Measurements from ENCODE around the gene PRDM2.
A peak's percentile ranks its signal among the peaks of the same experiment; 100 is the strongest.

The PRDM2 gene

GRCh38 chr1:13746342-13746741, 46.4 kb downstream of the PRDM2 start:
- no peak for DNase-seq

GRCh38 chr1:13748610-13749505, 48.9 kb downstream of the PRDM2 start:
- DNase-seq, result peak; percentile 90

DNA sequence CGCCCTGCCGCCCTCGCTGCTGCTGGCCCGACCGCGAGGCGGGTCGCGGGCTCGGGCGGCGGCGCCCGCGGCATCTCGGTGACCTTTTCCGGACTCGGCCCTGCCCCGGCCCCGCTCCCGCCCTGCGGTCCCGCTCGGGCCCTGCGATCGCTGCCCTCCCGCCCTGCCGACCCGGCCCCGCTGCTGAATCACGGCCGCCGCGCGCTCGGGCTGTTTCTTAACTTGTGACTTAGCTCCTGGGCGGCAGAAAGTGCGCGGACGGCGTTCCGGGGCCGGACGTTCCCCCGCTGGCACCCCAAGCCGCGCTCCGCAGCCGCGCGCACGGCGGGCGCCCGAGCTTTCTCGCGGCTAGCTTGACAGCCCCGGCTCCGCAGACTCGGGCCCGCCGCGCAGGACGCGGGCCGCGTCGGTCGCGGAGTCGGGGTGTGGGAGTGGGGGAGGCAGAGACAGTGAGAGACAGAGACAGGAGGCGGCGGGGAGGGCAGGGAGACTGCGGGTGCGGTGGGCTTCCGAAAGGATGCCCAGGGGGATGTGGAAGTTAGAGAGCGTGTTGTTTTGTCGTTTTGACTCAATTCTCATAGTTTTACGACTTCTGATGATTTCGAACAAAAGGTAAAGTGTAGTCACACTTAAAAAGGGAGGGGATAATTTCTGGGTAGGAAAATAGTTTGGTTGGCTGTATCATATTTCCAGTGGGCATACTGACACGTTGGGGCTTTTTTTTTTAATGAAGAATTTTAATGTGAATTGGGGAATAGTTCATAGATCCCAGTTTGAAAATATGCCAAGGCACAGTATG, 49.8 kb downstream of the PRDM2 start:
- peak; percentile 60 for DNase-seq

GRCh38 chr1:13751458-13751871, 51.5 kb downstream of the PRDM2 start:
- DNase-seq, result no peak

DNA sequence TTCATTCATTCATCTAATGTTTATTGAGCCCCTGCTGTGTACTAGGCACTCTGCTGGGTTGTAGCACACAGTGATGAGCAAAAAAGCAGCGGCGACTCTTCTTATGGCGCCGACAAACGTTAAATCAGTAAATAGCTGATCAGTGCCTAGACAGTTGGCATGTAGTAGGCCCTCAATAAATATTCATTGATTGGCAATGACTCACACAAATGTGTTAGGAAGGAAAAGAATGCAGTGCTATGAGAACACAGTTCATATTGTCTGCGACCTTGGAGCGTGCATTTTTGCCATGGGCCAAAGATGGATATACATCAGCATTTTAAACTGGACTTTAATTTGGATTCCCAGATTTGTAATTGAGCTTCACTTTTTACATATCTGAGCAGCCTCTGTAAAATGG, 52.0 kb downstream of the PRDM2 start:
- no peak for DNase-seq

- no peak for DNase-seq
Measured at GRCh38 chr1:13752852-13753251, 52.9 kb downstream of the PRDM2 start.

DNA sequence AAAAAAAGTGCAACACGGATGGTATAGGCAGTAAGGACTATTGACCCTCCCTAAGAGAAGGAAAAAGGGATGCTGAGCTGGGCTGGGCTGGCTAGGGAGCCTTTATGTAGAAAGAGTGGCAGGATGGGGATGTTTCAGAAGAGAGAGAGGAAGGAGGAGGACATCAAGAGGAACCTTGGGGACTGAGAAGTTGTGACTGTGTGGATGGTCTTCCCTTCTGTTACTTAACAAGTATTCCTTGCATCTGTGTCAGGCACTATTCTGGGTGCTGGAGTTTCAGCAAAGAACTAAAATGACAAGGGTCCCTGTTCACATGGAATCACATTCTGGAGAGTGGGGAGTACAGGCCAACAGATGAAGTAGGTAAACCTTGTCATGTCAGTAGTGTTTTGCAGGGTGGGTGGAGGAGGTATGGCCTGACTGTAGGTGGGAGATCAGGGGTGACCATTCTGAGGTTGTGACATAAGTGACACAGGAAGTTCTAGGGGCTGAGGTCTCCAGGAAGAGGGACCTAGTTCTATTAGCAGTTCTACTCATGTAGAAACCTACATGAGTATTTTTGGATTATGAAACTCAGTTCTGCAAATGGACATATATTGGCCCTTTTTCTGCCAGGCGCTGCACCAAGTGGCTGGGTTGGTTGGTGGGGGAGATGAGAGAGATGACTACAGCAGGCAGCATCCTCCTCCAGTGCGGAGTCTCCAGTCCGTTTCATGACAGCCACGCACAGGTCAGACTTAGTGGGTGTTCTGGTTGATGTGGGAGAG, 53.8 kb downstream of the PRDM2 start:
- no peak for DNase-seq

DNA sequence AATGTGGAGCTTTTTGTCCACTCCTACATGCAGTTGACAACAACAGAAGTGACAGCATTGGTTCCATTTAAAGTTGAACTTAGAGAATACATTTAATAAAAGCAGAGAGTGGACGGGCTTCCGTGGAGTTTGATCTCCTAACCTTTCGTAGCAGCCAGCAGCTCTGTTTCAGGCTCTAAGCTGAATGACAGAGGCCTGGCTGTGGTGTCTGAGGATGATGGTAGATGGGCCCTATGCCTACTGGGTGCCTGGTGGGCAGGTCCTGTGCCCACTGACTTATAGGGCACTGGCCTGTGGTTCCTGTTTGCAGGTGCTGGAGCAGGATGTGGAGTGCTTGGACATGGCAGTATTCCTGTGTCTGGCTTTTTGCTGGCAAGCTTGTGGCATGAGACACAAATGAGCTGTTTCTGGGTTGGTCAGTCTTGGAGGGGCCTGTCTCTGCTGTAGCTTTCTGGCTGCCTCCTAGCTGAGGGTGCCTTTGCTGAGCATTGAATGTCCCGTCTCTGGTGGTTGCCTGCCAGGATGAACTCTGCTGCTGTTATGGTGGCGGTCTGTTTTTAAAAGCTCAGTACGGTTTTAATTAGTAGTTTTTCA, 54.6 kb downstream of the PRDM2 start:
- no peak for DNase-seq

DNA sequence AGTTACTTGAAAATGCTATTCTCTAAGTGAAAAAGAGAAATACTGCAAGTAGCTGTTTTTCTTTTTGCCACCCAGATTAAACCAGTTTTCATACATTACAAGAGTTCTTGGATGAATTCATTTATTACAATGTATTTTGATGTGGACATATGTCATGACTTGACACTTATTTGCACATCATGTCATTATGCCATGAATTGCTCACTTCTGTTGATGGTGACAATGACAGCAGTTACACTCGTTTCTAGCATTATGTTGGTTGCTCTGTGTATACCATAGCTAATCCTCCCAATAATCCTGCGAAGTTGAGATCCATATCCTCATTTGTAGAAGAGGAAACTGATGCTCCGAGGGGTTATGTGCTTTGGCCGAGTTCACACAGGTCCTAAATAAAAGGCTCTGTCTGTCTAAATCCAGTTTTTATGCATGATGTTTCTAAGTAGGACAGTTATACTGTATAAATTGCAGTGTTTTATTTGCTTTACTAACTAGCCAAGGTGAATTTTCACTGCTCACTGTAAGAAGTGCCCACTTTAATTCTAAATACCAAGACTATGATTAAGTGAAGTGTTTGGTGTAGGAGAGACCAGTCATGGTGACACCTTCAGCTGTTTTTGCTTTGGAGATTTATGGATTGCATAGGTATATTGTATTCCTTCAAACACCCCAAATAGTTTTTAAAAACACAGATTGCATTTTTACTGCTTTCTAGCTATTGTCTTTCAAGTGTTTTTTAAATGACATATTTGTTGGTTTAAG, 56.7 kb downstream of the PRDM2 start:
- DNase-seq, result no peak

GRCh38 chr1:13757693-13758092, 57.7 kb downstream of the PRDM2 start:
- no peak for DNase-seq

DNA sequence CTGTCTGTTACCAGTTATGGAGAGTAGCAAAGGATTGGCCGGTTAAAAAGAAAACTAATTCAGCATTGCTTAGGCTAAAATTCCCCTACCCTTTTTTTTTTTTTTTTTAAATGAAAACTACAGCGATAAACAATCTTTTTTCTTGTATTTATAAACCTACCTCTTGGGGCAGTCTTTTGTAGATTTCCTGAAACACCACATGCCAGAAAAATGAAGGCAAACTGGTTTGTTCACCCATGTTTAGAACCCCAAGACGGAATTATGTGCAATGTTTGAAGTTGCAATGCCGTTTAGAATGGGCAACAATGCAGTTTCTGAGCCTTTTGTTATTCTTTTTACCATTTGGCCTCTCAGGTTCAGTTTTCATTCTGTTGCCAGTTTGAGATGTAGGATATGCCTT, 59.1 kb downstream of the PRDM2 start:
- no peak for DNase-seq

DNA sequence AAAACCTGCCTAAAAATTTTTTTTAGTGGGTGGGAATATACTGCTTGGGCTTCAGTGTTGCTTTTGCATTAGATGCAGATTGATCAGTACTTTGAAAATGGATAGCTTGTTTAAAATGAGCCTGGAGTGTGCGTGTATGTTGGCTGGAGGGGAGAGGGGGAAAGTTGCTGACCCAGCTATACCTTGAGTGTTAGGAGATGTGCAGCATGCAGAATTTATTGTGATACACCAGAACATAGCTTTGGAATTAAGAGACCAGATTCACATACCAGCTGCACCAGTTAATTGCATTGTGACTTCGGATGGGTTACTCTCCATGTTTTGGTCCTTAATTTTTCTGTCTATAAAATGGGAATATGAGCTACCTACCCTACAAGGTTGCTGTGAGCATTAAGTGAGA, 60.4 kb downstream of the PRDM2 start:
- no peak for DNase-seq

DNA sequence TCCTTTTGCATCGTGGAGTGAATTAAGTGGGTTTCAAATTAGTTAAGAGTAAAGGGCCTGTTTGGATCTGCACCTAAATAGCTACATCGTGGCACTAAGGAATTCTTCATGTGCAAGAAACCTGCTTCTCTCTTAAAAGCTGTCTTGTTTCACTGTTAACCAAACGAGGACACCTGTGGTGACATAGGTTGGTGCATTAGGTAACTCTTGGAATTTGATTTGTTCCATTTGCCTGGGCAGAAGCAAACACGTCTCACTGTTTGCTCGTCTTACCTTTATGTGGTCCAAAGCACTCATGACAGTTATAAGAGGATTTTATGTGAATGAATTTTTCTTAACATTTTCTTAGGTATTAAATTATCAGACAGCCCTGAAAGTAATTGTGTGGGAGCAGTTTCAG, 60.9 kb downstream of the PRDM2 start:
- no peak for DNase-seq

DNA sequence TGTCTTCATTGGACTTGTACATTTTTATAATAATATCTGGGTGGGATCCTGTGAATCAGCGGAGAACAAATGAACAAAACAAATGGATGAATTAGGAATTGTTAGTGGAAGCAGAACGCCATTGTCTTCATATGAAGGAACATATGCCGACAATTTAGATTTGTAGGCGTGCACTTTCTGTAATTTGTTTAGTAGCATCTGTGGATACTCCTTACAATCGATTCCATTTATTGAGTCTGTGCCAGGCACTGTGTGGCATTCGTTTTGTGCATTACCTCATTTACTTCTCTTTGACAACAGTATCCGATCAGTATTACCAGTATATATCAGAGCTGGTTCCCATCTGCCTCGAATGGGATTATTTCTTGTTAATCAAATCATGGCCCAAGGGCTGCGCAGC, 61.9 kb downstream of the PRDM2 start:
- DNase-seq, result no peak

DNA sequence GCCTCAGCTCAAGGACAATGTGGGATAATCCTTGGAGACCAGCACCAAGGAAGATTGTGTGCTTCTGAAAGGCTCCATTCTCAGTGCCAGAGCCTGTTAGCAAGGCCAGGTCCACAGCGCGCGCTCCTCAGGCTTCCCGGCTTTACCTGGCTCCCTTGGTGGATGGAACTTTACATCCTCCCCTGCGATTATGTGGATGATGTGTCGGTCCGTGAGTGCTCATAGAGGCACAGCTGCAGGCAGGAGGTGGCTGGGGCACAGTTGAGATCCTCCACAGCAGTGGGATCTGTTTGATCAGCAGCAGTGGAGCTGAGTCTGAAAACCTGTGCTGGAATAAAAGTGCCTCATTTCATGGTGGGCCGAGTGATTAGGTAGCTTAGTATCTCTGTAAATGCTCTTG, 62.7 kb downstream of the PRDM2 start:
- no peak for DNase-seq

DNA sequence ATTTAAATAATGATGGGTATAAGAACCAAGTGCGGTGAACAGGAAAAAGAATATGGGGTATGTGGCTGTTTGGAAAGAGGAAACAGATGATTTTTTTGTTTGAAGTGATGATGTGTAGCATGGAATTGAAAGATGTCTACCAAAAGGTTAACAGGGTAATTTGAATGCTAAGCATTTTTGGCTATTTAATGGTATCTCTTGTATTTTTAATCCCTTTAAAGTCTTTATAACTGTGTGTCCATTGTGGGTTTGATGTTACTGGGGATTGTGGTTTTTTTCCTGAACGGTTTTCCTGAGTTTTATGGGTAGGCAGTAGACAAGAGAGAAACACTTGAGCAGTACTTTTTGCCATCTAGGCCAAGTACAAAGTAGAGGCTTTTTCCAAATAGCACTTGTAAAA, 63.2 kb downstream of the PRDM2 start:
- DNase-seq, result no peak

DNA sequence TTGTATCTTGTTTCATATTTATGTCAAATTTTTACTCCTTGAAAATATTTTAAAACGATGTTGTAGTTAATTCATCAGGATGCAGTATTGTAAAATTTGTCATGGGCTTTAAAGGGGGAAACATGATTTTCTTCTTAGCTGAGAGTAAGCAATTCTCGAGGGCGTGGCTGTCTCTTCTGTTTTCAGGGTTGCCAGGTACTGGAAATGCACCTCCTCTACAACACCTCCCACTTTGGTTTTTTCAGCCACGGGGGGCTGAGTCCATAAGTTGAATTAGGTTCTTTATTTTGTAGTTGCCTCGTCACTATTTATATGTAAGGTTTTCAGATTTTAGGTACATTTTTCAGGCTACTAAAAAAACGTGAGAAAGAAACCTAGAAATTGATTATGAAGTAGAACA, 64.0 kb downstream of the PRDM2 start:
- DNase-seq, result no peak

DNA sequence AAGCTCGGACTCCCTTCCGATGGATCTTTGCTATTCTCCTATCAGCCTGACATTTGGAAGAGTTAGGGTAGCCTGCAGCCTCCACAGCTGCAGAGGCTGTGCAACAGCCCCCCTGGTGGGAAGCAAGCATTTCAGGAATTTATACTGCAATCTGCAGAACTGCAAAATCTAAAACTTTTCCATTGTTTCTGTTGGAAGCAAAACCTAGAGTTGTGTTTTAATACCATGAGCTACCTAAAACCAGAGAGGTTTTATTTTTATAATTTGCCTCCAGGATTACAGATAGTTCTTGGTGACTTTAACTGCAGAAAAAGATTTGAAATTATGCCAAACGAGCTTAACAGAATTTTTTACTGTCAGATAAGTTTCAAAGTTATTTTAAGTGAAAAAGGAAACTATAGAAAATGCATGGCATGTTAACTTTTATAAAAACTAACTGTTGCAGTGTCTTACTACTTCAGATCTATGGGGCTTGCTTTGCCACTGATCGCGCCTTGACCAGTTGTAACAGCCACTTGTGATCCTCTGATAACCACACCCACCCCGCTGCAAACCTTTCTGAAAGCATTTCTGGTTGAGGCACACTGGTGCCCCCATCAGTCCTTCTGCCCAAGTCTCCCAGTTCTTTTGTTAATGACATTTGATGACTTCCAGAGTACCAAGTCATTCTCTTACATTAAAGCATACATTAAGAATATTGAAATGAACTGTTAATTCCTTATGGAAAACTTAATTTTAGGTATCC, 64.8 kb downstream of the PRDM2 start:
- DNase-seq, result no peak

GRCh38 chr1:13766592-13767564, 66.9 kb downstream of the PRDM2 start:
- no peak for DNase-seq

GRCh38 chr1:13769212-13769611, 69.2 kb downstream of the PRDM2 start:
- DNase-seq, result no peak
